HEK293 (cell line): ENCODE data around the gene NGLY1.

Experiments used
- CTCF ChIA-PET: fragments of 350-600 bp; formaldehyde crosslinking; extraction: SDS; loops from one replicate; lab custom pipeline; 2021; ENCODE audit warnings: antibody characterized with exemption; lab: Yijun Ruan, JAX
- POLR2A ChIA-PET: fragments of 300-600 bp; formaldehyde crosslinking; extraction: SDS; loops from one replicate; lab custom pipeline; 2020; ENCODE audit warnings: antibody characterized with exemption, inconsistent platforms; lab: Yijun Ruan, JAX
- H3K27ac ChIP-seq: fragments of 200-500 bp; sonication (Bioruptor generic); 2 replicates; pipeline ENCODE4 v1.5.1; 2014; ENCODE audit warnings: low read depth, low read length, control low read depth, inconsistent platforms; ENCODE audit errors: extremely low read depth
- H3K36me3 ChIP-seq, 2 experiments: fragments of 200-500 bp in 1 of 2; sonication (Bioruptor generic) in 1 of 2; 1 replicate in 1 of 2; 2 replicates in 1 of 2; pipeline ENCODE4 v1.5.1; 2014 to 2017; ENCODE audit warnings: inconsistent platforms in 2 of 2, low read length in 2 of 2; ENCODE audit not compliant: control insufficient read depth in 2 of 2, insufficient read depth in 1 of 2
- H3K4me1 ChIP-seq: fragments of 200-500 bp; sonication (Bioruptor generic); 2 replicates; pipeline ENCODE4 v1.5.1; 2014; ENCODE audit warnings: mild to moderate bottlenecking, low read length, inconsistent platforms; ENCODE audit not compliant: control insufficient read depth, insufficient read depth
- H3K4me3 ChIP-seq: 2 replicates; pipeline ENCODE4 v1.5.1; 2011; ENCODE audit warnings: low read depth, mild to moderate bottlenecking, control low read depth, low read length, moderate library complexity
- H3K9me3 ChIP-seq: fragments of 200-500 bp; sonication (Bioruptor generic); 2 replicates; pipeline ENCODE4 v1.5.1; 2014; ENCODE audit warnings: low read depth, low read length, inconsistent platforms; ENCODE audit not compliant: control insufficient read depth, insufficient read depth
- FEZF1 ChIP-seq: fragments of 450-650 bp; formaldehyde crosslinking; IDR thresholded peaks from 2 replicates; pipeline ENCODE4 v1.5.1; 2016; ENCODE audit warnings: missing biosample characterization, missing genetic modification characterization
- KLF7 ChIP-seq: fragments of 450-650 bp; formaldehyde crosslinking; IDR thresholded peaks from 2 replicates; pipeline ENCODE4 v1.5.1; 2016; ENCODE audit warnings: missing biosample characterization, missing genetic modification characterization, borderline replicate concordance
- REST ChIP-seq: fragments of 450-650 bp; formaldehyde crosslinking; IDR thresholded peaks from 2 replicates; pipeline ENCODE4 v1.5.1; 2016; ENCODE audit warnings: missing biosample characterization, missing genetic modification characterization
- SALL2 ChIP-seq: fragments of 450-650 bp; formaldehyde crosslinking; IDR thresholded peaks from 2 replicates; pipeline ENCODE4 v1.5.0; 2017; ENCODE audit warnings: missing biosample characterization, mild to moderate bottlenecking, missing genetic modification characterization, borderline replicate concordance
- TSHZ1 ChIP-seq: fragments of 450-650 bp; formaldehyde crosslinking; IDR thresholded peaks from 2 replicates; pipeline ENCODE4 v1.5.1; 2016; ENCODE audit warnings: missing biosample characterization, missing genetic modification characterization, borderline replicate concordance
- YY2 ChIP-seq: fragments of 450-650 bp; formaldehyde crosslinking; IDR thresholded peaks from 2 replicates; pipeline ENCODE4 v1.5.1; 2016; ENCODE audit warnings: missing biosample characterization, missing genetic modification characterization
- ZNF10 ChIP-seq: fragments of 450-650 bp; formaldehyde crosslinking; IDR thresholded peaks from 2 replicates; pipeline ENCODE4 v1.5.1; 2017; ENCODE audit warnings: missing biosample characterization, missing genetic modification characterization
- ZNF138 ChIP-seq: fragments of 450-650 bp; formaldehyde crosslinking; IDR thresholded peaks from 2 replicates; pipeline ENCODE4 v1.5.1; 2016; ENCODE audit warnings: missing biosample characterization, missing genetic modification characterization, borderline replicate concordance
- ZNF148 ChIP-seq: fragments of 450-650 bp; formaldehyde crosslinking; IDR thresholded peaks from 2 replicates; pipeline ENCODE4 v1.5.0; 2017; ENCODE audit warnings: missing biosample characterization, missing genetic modification characterization, borderline replicate concordance
- ZNF155 ChIP-seq: fragments of 450-650 bp; formaldehyde crosslinking; IDR thresholded peaks from 2 replicates; pipeline ENCODE4 v1.5.1; 2016; ENCODE audit warnings: missing biosample characterization, missing genetic modification characterization
- ZNF169 ChIP-seq: fragments of 450-650 bp; formaldehyde crosslinking; IDR thresholded peaks from 2 replicates; pipeline ENCODE4 v1.5.1; 2016; ENCODE audit warnings: missing biosample characterization, missing genetic modification characterization
- ZNF19 ChIP-seq: fragments of 450-650 bp; formaldehyde crosslinking; IDR thresholded peaks from 2 replicates; pipeline ENCODE4; 2016; ENCODE audit warnings: missing biosample characterization, missing genetic modification characterization, low read depth
- ZNF211 ChIP-seq: fragments of 450-650 bp; formaldehyde crosslinking; IDR thresholded peaks from 2 replicates; pipeline ENCODE4 v1.5.1; 2016; ENCODE audit warnings: low read depth, missing biosample characterization, missing genetic modification characterization
- ZNF24 ChIP-seq: fragments of 450-650 bp; formaldehyde crosslinking; IDR thresholded peaks from 2 replicates; pipeline ENCODE4 v1.5.1; 2016; ENCODE audit warnings: missing biosample characterization, missing genetic modification characterization
- ZNF37A ChIP-seq: fragments of 450-650 bp; IDR thresholded peaks from 2 replicates; pipeline ENCODE4 v1.5.1; 2018; ENCODE audit warnings: missing biosample characterization, missing genetic modification characterization
- ZNF416 ChIP-seq: fragments of 450-650 bp; formaldehyde crosslinking; IDR thresholded peaks from 2 replicates; pipeline ENCODE4 v1.5.1; 2016; ENCODE audit warnings: missing biosample characterization, missing genetic modification characterization
- ZNF518A ChIP-seq: fragments of 450-650 bp; formaldehyde crosslinking; conservative IDR thresholded peaks from 2 replicates; pipeline ENCODE4 v1.5.1; 2016; ENCODE audit warnings: low read depth, missing biosample characterization, missing genetic modification characterization
- ZNF626 ChIP-seq: fragments of 450-650 bp; sonication (Bioruptor Pico); formaldehyde crosslinking; IDR thresholded peaks from 2 replicates; pipeline ENCODE4 v1.5.1; 2018; ENCODE audit warnings: missing biosample characterization, missing genetic modification characterization, inconsistent platforms
- ZNF658 ChIP-seq: fragments of 450-650 bp; formaldehyde crosslinking; IDR thresholded peaks from 2 replicates; pipeline ENCODE4; 2016; ENCODE audit warnings: missing biosample characterization, missing genetic modification characterization

The NGLY1 gene

GRCh38 chr3:25785826-25786225 lies 2.6 kb upstream of the NGLY1 start (continued):
- TF ChIP-seq TSHZ1 (no peak), REST (tag by site-specific recombination) (no peak), ZNF148 (no peak), ZNF138 (tag by site-specific recombination) (no peak), ZNF37A (tag by site-specific recombination) (no peak)

- H3K9me3 ChIP-seq: no peaks in the 10 kb centered on the region
- no peaks in the 10 kb centered on the region for H3K36me3 ChIP-seq
- ChIA-PET CTCF (interaction anchor here (0.7 kb wide), 1 partner anchor 204 kb away, joined by 3 read pairs; no protein-coding TSS in a partner anchor), POLR2A (no interaction called here)
- no peak overlapping the region for H3K4me3 ChIP-seq
- no peak overlapping the region for H3K27ac ChIP-seq
- H3K4me1 ChIP-seq: no peaks in the 10 kb centered on the region
- TF ChIP-seq ZNF19 (no peak), ZNF416 (no peak), ZNF211 (tag by site-specific recombination) (no peak), YY2 (tag by site-specific recombination) (no peak), ZNF169 (tag by site-specific recombination) (no peak), KLF7 (tag by site-specific recombination) (no peak), ZNF24 (tag by site-specific recombination) (no peak), ZNF658 (tag by site-specific recombination) (no peak), ZNF518A (tag by site-specific recombination) (no peak), ZNF626 (tag by site-specific recombination) (no peak), FEZF1 (tag by site-specific recombination) (no peak), ZNF155 (no peak), SALL2 (tag by site-specific recombination) (no peak), TSHZ1 (no peak), ZNF10 (tag by site-specific recombination) (no peak)
These were observed 1.7 kb upstream of the NGLY1 start for GRCh38 chr3:25784971-25785370.
